ENCODE data around the gene ANKRD29.

DNA sequence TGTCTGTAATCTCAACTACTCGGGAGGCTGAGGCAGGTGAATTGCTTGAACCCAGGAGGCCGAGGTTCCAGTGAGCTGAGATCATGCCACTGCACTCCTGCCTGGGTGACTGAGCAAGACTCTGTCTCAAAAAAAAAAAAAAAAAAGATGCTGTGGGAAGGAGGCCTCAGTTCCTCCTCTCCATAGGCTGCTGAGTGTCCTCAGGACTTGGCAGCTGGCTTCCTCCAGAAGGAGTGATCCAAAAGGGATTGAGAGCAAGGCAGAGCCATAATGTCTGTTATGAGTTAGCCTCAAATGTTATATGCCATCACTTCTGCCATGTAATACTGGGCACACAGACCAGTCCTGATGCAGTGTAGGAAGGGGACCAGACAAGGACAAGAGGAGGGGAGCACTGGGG is 69.8 kb downstream of the ANKRD29 start:
- no peak for TF ChIP-seq POLR2A (IDR thresholded peaks at IDR 0.05)
- TF ChIP-seq, protein P1, sequence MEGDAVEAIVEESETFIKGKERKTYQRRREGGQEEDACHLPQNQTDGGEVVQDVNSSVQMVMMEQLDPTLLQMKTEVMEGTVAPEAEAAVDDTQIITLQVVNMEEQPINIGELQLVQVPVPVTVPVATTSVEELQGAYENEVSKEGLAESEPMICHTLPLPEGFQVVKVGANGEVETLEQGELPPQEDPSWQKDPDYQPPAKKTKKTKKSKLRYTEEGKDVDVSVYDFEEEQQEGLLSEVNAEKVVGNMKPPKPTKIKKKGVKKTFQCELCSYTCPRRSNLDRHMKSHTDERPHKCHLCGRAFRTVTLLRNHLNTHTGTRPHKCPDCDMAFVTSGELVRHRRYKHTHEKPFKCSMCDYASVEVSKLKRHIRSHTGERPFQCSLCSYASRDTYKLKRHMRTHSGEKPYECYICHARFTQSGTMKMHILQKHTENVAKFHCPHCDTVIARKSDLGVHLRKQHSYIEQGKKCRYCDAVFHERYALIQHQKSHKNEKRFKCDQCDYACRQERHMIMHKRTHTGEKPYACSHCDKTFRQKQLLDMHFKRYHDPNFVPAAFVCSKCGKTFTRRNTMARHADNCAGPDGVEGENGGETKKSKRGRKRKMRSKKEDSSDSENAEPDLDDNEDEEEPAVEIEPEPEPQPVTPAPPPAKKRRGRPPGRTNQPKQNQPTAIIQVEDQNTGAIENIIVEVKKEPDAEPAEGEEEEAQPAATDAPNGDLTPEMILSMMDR (IDR thresholded peaks at IDR 0.05) = no peak
